Measurements from ENCODE around the gene INPP5D.

The INPP5D gene

GRCh38 chr2:233129351-233129978, 69.3 kb downstream of the INPP5D start:
- H3K4me3 ChIP-seq (ENCODE audit: low read depth, low read length): no peak overlapping the region
- TF ChIP-seq CTCF (IDR thresholded peaks at IDR 0.05; ENCODE audit: insufficient read depth, low read depth, low read length, missing control alignments): no peak
- no peak for DNase-seq (ENCODE audit: low read depth)

- no peak overlapping the region for H3K4me3 ChIP-seq (ENCODE audit: low read depth, low read length)
- TF ChIP-seq CTCF (IDR thresholded peaks at IDR 0.05; ENCODE audit: insufficient read depth, low read depth, low read length, missing control alignments): no peak
- DNase-seq (ENCODE audit: low read depth): no peak
Measured at GRCh38 chr2:233130024-233130423, 69.9 kb downstream of the INPP5D start.

- DNase-seq (ENCODE audit: low read depth): no peak
- H3K4me3 ChIP-seq (ENCODE audit: low read depth, low read length): no peak overlapping the region
- no peak for TF ChIP-seq CTCF (IDR thresholded peaks at IDR 0.05; ENCODE audit: insufficient read depth, low read depth, low read length, missing control alignments)
Measured at GRCh38 chr2:233130481-233131020, 70.4 kb downstream of the INPP5D start.

GRCh38 chr2:233131936-233132720, 72.0 kb downstream of the INPP5D start:
- no peak for DNase-seq (ENCODE audit: low read depth)
- no peak for TF ChIP-seq CTCF (IDR thresholded peaks at IDR 0.05; ENCODE audit: insufficient read depth, low read depth, low read length, missing control alignments)
- H3K4me3 ChIP-seq (ENCODE audit: low read depth, low read length): no peak overlapping the region

- TF ChIP-seq CTCF (IDR thresholded peaks at IDR 0.05; ENCODE audit: insufficient read depth, low read depth, low read length, missing control alignments): no peak
- no peak overlapping the region for H3K4me3 ChIP-seq (ENCODE audit: low read depth, low read length)
- no peak for DNase-seq (ENCODE audit: low read depth)
Measured at GRCh38 chr2:233133239-233133638, 73.1 kb downstream of the INPP5D start.

GRCh38 chr2:233135421-233135820, 75.3 kb downstream of the INPP5D start:
- no peak for TF ChIP-seq CTCF (IDR thresholded peaks at IDR 0.05; ENCODE audit: insufficient read depth, low read depth, low read length, missing control alignments)
- no peak for DNase-seq (ENCODE audit: low read depth)
- no peak overlapping the region for H3K4me3 ChIP-seq (ENCODE audit: low read depth, low read length)

Measured in GM12865 (cell line).